Panc1 (cell line): ENCODE data around the gene ZNF92.
"Not testable (repeated sequence)": the region's sequence is repeated elsewhere in the genome, so short reads cannot be mapped to it uniquely, and the experiment has no call there.

ENCODE experiments used
- CTCF ChIP-seq: fragments of 450-650 bp; IDR thresholded peaks from 2 replicates; pipeline ENCODE4 v1.5.1; 2017; ENCODE audit warnings: mild to moderate bottlenecking
- POLR2AphosphoS5 ChIP-seq: IDR thresholded peaks from 2 replicates; pipeline ENCODE4 v1.6.1; 2012; ENCODE audit warnings: mild to moderate bottlenecking, low read depth, low read length, moderate library complexity
- REST ChIP-seq, 2 experiments: IDR thresholded peaks; 2 replicates each; pipeline ENCODE4 v1.6.1; 2011 to 2012; ENCODE audit warnings: low read depth in 2 of 2, control low read depth in 1 of 2, low read length in 1 of 2, mild to moderate bottlenecking in 1 of 2, moderate library complexity in 1 of 2; ENCODE audit not compliant: insufficient read depth in 1 of 2
- TCF7L2 ChIP-seq: IDR thresholded peaks from 2 replicates; pipeline ENCODE4 v1.6.1; 2011; ENCODE audit warnings: mild to moderate bottlenecking, low read depth, low read length, inconsistent platforms

- not testable (repeated sequence) for TF ChIP-seq CTCF; TCF7L2; REST (IDR thresholded peaks at IDR 0.05; ENCODE audit: insufficient read depth in 1 of 2, low read depth in 2 of 2, low read length in 1 of 2); POLR2AphosphoS5
Observed at GRCh38 chr7:65423286-65423685, 49.6 kb downstream of the ZNF92 start.
